DMS 273 treated with DMSO at 0.1 percent for 48 hours (cell line): ENCODE measurements around the gene SV2C.

Experiments
- DNase-seq: peaks from one replicate; lab custom pipeline; 2025; lab: John Stamatoyannopoulos, UW

SV2C gene

GRCh38 chr5:76384189-76384588 lies 301.0 kb downstream of the SV2C start:
- DNase-seq, result no peak

- DNase-seq, result no peak
Measured at GRCh38 chr5:76384705-76385104, 301.5 kb downstream of the SV2C start.

DNA sequence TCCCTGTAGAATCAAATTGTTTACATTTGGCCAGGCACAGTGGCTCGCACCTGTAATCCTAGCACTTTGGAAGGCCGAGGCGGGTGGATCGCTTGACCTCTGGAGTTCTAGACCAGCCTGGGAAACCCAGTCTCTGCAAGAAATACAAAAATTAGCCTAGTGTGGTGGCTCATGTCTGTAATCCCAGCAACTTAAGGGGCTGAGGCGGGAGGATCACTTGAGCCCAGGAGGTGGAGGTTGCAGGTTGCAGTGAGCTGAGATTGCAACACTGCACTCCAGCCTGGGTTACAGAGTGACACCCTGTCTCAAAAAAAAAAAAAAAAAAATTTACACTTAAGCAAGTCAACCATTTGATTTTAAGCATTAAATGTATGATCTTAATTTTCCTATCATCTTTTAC lies 302.4 kb downstream of the SV2C start:
- DNase-seq, result no peak

DNA sequence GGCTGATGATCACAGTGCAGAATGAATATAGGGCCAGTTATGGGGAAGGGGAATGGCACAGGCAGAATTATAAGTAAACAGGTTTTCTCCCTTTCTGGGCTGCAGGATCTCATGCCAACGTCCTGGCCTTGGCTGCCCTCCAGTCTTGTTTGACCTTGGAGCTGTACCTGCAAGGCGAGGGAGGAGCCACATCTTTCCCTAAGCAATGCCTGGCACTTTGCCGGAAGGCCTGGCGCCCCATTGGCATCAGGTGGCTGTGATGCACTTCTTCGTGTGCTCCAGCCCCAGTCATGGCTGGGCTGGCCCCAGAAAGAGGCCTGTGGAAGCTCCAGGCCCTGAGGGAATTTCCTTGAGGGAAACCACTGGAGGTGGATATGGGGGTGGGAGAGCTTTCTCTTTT lies 303.2 kb downstream of the SV2C start:
- DNase-seq, result no peak

GRCh38 chr5:76388236-76388635 lies 305.1 kb downstream of the SV2C start:
- no peak for DNase-seq

DNA sequence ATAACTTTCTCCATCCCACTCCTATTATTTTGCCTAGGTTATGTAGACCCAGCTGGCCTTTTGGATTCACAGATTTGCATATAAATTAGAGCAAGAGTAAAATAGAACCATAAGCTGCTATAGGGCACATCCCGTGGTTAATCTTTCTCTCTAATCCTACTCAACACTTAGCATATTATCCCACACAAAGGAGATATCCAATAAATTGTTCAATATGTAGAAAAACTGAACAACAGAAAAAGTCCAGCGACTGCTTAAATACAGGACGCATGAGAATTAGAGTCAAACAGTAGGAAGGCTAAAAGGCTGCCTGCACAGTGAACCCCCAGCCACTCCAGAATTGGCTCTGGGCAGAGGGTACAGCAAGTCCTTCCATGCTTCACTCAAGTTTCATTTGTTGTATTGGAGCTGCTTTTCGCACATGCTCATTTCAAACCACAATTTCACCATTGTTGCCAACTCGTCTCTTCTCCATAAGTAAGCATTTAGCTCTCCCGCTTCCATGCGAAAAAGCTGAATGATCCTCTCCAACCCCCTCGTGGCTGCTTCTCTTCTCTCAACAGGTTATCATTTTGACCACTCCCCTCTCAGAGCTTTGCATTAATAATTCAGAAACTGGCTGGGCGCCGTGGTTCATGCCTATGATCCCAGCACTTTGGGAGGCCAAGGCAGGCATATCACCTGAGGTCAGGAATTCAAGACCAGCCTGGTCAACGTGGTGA lies 305.8 kb downstream of the SV2C start:
- DNase-seq, result no peak

DNA sequence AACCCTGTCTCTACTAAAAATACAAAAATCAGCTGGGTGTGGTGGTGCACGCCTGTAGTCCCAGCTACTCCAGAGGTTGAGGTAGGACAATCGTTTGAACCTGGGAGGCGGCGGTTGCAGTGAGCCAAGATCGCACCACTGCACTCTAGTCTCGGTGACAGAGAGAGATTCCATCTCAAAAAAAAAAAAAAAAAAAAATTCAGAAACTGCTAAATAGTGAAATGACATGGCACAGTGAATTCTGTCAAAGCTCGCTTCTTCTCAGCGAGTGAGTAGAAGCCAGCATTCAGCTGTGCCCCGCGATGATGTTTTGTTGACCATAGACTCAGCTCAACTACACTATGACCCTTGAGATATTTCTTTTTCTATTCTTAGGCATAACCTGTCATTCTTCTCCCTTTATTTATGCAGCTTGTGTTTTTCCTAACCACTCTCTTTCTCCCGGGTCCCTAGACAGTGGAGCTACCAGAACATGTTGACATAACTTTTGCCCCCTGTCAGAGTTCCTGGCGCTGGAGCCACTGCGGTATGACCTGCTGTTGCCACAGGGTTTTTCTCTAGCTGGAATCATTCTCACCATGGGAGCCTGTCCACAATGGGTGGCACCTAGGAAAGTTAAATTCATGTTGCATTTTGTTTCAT lies 306.5 kb downstream of the SV2C start:
- no peak for DNase-seq

DNA sequence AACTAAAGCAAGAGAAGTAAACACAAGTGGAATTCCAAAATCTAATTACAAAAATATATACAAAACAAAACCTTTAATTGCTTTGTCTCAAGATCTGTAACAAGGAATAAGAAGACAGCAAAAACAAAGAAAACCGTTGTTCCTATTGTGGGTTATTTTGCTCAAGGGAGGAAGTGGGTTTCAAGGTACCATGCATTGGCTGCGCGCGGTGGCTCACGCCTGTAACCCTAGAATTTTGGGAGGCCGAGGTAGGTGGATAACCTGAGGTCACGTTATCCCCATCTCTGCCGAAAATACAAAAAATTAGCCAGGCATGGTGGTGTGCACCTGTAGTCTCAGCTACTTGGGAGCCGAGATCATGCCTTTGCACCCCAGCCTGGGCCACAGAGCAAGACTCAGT lies 307.8 kb downstream of the SV2C start:
- DNase-seq, result no peak

- no peak for DNase-seq
Measured at GRCh38 chr5:76393035-76393680, 310.0 kb downstream of the SV2C start.

GRCh38 chr5:76397200-76397599 lies 314.0 kb downstream of the SV2C start:
- no peak for DNase-seq

GRCh38 chr5:76399268-76399667 lies 316.1 kb downstream of the SV2C start:
- DNase-seq, result no peak

DNA sequence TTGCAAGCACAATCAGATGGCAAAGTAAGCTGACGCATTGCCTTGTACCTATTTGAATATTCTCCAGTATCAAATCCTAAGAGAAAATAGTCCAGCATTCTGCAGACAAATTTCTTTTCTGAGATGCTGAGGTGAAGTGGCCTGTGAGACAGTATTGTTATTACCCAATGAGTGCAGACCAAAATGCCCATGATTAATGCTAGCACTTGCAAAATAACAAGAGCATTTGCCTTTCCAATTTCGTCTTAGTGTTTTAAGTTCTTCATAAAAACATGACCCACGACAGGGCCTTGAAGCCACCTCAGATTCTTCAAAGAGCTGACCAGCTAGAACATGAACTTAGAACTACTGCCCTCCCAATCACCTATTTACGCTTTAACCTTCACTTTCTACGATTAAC lies 317.3 kb downstream of the SV2C start:
- DNase-seq, result no peak

DNA sequence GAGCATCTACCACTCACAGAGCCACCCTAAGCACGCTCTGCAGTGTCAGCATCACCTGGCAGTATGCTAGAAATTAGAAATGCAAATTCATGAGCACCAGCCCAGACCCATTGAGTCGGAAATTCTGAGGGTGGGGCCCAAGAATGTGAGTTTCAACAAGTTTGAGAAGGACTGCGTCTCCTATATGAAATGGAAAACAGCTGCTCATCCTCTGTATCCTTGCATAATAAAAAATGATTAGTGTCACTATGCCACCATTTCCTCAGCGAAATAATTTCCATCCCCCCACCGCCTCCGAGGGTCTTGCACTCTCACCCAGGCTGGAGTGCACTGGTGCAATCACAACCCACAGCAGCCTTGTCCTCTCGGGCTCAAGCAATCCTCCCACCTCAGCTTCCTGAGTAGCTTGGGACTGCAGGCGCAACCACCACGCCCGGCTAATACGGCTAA lies 318.6 kb downstream of the SV2C start:
- no peak for DNase-seq

GRCh38 chr5:76402251-76402885 lies 319.2 kb downstream of the SV2C start:
- DNase-seq, result no peak

DNA sequence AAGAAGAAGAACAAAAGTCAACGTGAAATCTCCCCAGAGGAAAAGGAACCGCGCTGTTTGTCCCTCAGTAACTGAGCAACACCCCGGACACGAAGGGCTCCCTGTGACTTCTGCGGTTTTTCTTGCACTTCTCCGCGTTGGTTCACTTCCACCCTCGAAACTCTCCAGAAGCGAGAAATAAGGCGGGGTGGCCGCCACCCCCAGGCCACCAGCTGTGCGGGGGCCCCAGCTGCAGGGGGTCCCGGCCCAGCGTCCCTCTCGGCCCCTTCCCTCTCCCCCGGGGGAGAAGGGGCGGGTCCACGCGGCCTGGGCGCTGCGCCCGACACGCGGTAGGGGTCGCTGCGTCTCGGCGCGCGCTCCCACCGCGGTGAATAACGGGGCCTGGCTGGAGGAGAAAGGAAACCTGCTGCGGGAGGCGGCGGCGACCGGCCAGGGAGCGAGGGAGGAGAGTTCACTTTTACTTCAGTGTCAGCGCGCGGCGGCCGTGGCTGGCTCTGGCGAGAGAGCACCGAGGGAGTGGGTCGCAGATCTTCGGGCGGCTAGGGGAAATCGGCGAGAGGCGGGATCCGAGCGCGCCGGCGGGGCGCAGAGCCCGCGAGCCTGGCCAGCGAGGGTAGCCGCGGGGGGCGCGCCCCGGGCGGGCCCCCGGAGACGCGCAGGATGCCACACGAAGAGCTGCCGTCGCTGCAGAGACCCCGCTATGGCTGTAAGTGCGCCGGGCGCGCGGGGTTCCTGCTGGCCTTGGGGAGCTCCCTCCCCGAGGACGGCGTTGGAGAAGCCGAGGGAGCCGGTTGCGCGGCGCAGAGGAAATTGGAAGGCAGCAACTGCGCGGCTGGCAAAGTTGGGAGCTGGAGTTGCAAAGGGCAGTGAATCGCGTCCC lies 319.9 kb downstream of the SV2C start, which contains the start of gene IQGAP2:
IQGAP2 (plus strand) TSS at position 400 of the 880 bp plus-strand sequence; CDS start at position 661, 261 bp downstream.
- peak; percentile 41 for DNase-seq
